GM19372 (cell line): ENCODE results near the gene MBNL2.

Experiments used
- ATAC-seq: cut with Tn5 transposase; IDR thresholded peaks from one replicate; pipeline ENCODE4 v1.9.1; 2021; ENCODE audit warnings: mild to moderate bottlenecking, low read depth, moderate library complexity; ENCODE audit not compliant: unreplicated experiment

Gene MBNL2

GRCh38 chr13:97366172-97366688 is 144.1 kb downstream of the MBNL2 start:
- no peak for ATAC-seq

GRCh38 chr13:97367016-97367822 is 145.1 kb downstream of the MBNL2 start:
- ATAC-seq = no peak

- ATAC-seq = peak; percentile 80
These were observed 147.2 kb downstream of the MBNL2 start for GRCh38 chr13:97369261-97369893.

GRCh38 chr13:97371486-97372109 is 149.5 kb downstream of the MBNL2 start:
- no peak for ATAC-seq

- ATAC-seq = no peak
These were observed 150.8 kb downstream of the MBNL2 start for GRCh38 chr13:97372936-97373335.

DNA sequence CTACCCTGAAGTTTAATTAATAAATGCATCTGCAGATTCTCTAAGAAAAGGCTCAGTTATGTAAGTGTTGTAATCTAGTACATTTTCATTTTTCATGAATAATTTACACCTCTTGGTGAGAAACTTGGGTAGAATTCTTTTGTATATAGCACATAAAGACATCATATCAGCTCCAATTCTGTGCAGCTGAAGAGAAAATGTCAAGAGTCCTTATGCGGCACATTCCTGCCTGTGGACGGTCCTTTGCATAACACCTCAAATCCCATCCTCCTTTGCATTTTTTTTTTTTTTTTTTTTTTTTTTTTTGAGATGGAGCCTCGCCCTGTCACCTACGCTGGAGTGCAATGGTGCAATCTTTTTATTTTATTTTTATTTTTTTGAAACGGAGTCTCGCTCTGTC is 151.7 kb downstream of the MBNL2 start:
- no peak for ATAC-seq

DNA sequence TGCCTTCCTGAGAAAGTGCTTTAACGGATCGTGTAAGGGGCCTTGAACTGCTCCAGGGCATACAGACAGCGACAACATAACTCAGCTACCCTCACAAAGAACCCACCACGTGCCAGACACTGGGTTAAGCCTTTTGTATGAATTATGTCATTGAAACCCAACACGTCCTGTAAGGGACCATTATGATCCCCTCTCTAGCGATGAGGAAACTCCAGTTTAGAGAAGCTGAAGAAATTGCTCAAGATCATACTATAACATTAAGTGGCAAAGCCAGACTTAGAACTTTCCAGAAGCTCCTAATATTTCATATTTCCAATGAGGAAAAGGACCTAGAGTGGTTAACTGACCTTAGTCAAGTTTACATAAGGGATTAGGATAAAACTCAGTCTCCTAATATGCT is 154.8 kb downstream of the MBNL2 start:
- no peak for ATAC-seq

DNA sequence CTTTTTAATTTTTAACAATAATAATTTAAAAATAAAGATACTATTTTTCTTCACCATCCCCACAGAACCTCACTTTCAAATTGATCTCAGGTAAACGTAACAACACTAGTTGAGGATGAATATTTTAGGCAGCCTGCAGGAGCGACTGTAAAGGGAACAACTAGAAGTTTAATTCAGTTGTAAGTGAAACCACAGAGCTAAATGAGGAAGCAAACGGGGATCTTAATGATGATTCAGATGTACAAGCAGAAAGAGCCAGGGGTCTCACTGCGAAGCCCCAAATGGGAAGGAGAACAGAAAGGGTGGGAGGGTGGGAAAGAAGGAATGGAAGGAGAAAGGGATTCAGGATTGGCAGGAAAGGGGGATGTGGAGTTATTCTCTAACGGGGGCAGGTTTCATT is 157.3 kb downstream of the MBNL2 start:
- no peak for ATAC-seq

- ATAC-seq = no peak
These were observed 158.6 kb downstream of the MBNL2 start for GRCh38 chr13:97380696-97381095.

DNA sequence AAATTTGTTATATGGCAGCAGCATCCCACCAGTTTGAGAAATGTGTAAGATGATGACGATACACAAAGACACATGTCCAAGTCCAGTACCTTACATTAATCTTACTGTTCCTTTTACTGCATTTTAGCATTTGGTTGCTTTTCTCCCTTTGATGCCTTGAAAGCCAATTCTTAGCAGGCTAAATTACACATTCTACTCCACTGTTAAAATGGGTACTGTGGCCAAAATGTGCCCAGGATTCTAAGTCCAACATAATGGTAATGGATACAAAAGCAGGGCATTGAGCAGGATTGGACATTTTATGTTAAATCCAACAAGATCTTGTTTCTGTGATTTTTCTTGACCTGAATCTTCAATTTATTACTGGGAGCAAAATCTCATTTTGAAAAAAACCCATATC is 159.1 kb downstream of the MBNL2 start:
- no peak for ATAC-seq

DNA sequence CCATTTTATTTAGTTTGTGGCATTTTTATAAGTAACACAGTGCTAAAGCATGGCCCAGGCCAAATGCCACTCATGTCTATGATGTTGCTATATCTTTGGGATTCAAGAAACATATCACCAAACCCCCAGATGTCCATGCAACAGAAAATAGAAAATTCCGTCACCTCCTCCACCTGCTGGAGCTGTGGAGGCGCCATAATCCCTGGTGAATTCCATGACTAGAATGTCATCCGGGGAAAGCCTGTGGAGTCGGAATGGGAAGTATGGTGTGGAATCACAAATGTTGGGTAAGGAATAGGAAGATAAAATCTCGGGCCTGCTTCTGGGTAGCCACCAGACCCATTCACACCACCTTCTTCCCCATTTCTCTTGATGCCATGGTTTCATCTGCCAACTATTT is 160.1 kb downstream of the MBNL2 start:
- no peak for ATAC-seq

DNA sequence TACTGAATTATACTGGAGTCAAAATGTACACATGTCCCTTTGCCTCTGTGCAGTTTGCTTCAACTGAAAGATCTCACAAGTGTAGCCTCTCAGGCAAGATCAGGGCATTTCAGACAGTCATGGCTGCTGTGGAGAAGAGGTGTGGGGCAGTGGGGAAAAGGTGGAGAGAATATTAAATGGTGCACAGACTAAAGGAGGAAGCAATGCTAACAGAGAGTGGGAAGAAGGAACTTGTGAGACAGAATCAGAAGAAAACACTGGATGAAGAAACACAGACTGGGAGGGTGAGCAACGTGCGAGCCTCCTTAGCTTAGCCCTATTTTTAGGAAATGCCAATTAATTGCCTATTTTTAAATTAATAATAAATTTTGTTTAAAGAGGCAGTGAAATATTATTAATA is 162.2 kb downstream of the MBNL2 start:
- ATAC-seq = no peak

GRCh38 chr13:97385146-97385545 is 163.0 kb downstream of the MBNL2 start:
- ATAC-seq = no peak

DNA sequence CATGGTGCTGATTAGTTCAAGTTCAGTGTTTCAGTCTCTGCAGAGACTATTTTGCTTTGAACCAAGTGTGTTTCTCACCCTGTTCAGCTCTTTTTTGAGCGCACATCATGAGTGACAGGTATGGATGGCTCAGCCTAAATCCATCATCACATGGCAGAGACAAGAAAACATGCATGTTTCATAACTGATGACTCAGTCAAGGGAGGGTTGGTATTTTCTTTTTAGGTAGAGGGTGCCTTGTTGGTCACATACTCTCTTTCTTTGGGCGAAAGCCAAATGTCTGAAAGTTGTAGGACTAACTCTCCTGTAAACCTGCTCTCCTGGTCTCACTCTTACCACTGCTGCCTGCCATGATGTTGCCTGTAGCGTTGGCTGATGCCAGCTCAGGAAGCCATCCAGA is 163.7 kb downstream of the MBNL2 start:
- ATAC-seq = no peak

- no peak for ATAC-seq
These were observed 164.8 kb downstream of the MBNL2 start for GRCh38 chr13:97386801-97387484.

- no peak for ATAC-seq
These were observed 165.3 kb downstream of the MBNL2 start for GRCh38 chr13:97387485-97387839.

- ATAC-seq = no peak
These were observed 165.8 kb downstream of the MBNL2 start for GRCh38 chr13:97387890-97388289.

DNA sequence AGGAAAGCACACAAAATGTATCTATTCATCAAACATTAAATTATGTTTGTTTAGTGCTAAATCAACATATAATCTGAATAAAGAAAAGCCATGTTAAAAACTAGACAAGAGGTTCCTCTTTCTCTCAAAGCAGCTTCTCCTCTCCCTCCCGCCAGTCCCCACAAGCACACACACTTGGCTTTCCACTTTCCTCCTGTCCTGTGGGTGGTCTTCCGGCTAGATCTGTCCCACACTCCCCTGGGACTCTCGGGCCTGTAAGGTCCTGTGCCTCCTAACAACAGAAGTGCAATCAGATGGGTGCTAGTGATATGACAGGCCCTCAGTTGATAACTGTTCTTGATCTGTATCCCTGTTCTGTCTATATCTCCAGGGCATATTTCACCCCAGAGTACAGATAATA is 166.2 kb downstream of the MBNL2 start:
- ATAC-seq = no peak

GRCh38 chr13:97390941-97391600 is 168.9 kb downstream of the MBNL2 start:
- ATAC-seq = no peak

- ATAC-seq = no peak
These were observed 169.9 kb downstream of the MBNL2 start for GRCh38 chr13:97392020-97392419.

GRCh38 chr13:97394542-97394941 is 172.4 kb downstream of the MBNL2 start:
- no peak for ATAC-seq
